ENCODE data around the gene WNT11. TPM values are rescaled to one million over a fixed set of nuclear protein-coding genes. Genes with fewer than 3 reads are reported as not detected.
"Not testable (repeated sequence)": the region's sequence is repeated elsewhere in the genome, so short reads cannot be mapped to it uniquely, and the experiment has no call there.

Gene WNT11
- total RNA-seq, 1 experiment from 2014 or later, result not detected

DNA sequence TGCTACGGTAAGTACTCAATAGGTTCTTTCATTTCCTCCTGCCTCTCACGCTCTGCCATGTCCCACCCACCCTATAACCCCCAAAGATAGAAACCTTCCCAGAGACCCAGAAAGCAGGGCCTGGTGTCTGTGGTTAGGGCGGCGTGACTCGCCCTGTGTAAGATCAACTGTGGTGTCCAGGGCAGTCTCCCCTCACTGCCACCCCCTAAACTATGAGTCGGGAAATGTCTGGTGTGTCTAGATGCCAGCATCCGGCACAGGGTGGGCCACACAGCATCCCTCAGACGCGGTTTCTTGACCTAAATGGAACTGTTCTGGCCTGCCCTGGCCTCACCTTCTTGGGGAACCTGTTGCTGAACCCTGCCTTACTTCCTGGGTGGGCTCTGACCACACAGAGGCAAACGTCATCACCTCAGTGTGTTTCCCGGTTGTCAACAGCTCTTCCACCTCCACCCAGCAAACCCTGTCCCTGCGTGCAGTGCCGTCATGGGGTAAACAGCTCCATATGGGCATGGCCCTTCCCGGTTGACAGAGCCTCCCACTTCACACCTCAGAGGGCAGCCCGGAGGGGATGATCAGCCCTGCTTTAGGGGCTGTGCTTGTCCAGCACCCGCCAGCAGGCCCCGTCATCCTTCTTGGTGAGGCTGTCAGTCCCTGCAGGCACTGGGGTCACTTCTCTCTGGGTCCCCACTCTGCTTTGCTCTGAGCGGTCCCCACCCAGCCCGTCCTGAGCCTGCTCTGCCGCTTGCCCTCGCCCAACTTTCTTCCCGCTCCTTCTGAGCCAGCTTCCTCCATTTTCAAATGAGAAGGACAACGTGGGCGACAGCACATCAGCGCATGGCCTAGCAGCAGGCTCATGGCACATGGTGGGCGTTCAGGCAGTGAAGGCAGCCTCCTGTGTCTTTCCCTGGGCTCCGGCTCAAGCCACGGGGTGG lies 6.0 kb downstream of the WNT11 start:
- Histone ChIP-seq H3K9me2 (ENCODE audit: insufficient read depth) (no peaks in the 10 kb centered on the region), H3K79me2 (ENCODE audit: low read depth) (no peaks in the 10 kb centered on the region), H3K9me3 (ENCODE audit: insufficient read depth, low read depth) (no peaks in the 10 kb centered on the region), H3K4me2 (no peak overlapping the region), H3F3A (ENCODE audit: insufficient read depth, low read depth) (0 out of 2 replicates have a peak, but pooled peaks cover 1% of the 10 kb centered on the region), H3K27ac (no peak overlapping the region), H3K4me3 (no peak overlapping the region), H3K4me1 (replicated peaks; ENCODE audit: insufficient read depth) (no peaks in the 10 kb centered on the region), H3K27me3 (ENCODE audit: insufficient read depth, low read depth) (0 out of 2 replicates have a peak, but pooled peaks cover 3% of the 10 kb centered on the region), H4K20me1 (ENCODE audit: insufficient read depth) (no peaks in the 10 kb centered on the region), H2AFZ (no peak overlapping the region), H3K36me3 (ENCODE audit: low read depth) (no peaks in the 10 kb centered on the region)
- POLR2A ChIA-PET (ENCODE audit: unreplicated experiment), result interaction anchor here (0.6 kb wide), 1 partner anchor 303 kb away, joined by 4 read pairs; no protein-coding TSS in a partner anchor
- TF ChIP-seq, protein P1, sequence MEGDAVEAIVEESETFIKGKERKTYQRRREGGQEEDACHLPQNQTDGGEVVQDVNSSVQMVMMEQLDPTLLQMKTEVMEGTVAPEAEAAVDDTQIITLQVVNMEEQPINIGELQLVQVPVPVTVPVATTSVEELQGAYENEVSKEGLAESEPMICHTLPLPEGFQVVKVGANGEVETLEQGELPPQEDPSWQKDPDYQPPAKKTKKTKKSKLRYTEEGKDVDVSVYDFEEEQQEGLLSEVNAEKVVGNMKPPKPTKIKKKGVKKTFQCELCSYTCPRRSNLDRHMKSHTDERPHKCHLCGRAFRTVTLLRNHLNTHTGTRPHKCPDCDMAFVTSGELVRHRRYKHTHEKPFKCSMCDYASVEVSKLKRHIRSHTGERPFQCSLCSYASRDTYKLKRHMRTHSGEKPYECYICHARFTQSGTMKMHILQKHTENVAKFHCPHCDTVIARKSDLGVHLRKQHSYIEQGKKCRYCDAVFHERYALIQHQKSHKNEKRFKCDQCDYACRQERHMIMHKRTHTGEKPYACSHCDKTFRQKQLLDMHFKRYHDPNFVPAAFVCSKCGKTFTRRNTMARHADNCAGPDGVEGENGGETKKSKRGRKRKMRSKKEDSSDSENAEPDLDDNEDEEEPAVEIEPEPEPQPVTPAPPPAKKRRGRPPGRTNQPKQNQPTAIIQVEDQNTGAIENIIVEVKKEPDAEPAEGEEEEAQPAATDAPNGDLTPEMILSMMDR (conservative IDR thresholded peaks at IDR 0.05), result no peak
- no peak for TF ChIP-seq EZH2 (IDR thresholded peaks at IDR 0.05; ENCODE audit: low read depth)
- CTCF ChIA-PET, result interaction anchor here (1.2 kb wide), 1 partner anchor 103 kb away, joined by 3 read pairs; no protein-coding TSS in a partner anchor
- no TSS peak for BruUV-seq (replicated peaks)
- intact Hi-C loops (cut with micrococcal nuclease; ENCODE audit: unreplicated experiment), result no loop called here
- no peak for DNase-seq

DNA sequence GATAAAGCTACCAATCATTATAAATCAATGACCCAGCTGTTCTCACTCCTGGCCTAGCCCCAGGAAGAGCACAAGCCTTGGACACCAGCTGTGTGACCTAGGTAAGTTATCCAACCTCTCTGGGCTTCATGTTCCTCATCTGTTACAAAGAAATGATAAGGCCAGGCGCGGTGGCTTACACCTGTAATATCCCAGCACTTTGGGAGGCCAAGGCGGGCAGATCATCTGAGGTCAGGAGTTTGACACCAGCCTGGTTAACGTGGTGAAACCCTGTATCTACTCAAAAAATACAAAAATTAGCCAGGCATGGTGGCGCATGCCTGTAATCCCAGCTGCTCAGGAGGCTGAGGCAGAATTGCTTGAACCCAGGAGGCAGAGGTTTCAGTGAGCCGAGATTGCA lies 7.6 kb downstream of the WNT11 start:
- H2AFZ ChIP-seq; BruUV-seq (replicated peaks); H3F3A ChIP-seq (ENCODE audit: insufficient read depth, low read depth); H3K36me3 ChIP-seq (ENCODE audit: low read depth); POLR2A ChIA-PET (ENCODE audit: unreplicated experiment); CTCF ChIA-PET; DNase-seq; H3K4me3 ChIP-seq; H3K4me1 ChIP-seq (replicated peaks; ENCODE audit: insufficient read depth); H3K4me2 ChIP-seq; H3K79me2 ChIP-seq (ENCODE audit: low read depth); H3K9me3 ChIP-seq (ENCODE audit: insufficient read depth, low read depth); intact Hi-C loops (cut with micrococcal nuclease; ENCODE audit: unreplicated experiment); H3K27me3 ChIP-seq (ENCODE audit: insufficient read depth, low read depth); H3K9me2 ChIP-seq (ENCODE audit: insufficient read depth); H3K27ac ChIP-seq; H4K20me1 ChIP-seq (ENCODE audit: insufficient read depth): not testable (repeated sequence)

DNA sequence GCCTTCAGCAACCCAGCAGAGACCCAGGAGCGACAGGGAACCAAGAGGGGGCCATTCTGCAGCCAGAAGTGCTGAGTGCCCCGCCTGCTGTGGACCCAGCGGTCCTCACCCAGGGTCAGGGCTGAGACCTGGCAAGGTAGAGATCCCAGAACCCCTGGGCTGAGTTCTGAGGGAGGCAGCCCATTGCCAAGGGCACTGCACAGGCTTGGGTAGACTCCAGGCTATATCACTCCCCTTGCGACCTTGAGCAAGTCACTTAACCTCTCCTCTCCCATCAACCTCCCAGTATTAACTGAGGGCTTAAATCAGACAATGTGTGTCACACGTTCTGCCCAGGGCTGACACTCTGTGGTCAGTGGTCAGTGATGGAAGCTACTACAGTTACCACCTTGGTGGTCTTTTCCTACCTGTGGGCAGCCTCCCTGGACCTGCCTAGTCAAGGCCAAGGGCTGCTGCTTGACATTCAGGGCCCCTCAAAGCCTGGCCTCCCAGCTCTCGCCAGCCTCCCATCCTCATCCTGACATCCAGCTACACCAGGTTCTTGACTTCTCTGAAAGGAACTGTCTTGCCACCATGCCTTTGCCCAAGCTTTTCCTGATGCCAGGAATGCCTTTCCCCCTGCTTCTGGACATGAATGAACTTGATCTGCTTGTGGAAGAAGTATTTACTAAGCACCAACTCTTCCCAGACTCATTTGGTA lies 8.2 kb downstream of the WNT11 start:
- CTCF ChIA-PET, result interaction anchor here (0.6 kb wide), 1 partner anchor 378 kb away, joined by 7 read pairs; no protein-coding TSS in a partner anchor

More for the DNA sequence above, 8.2 kb downstream of the WNT11 start:
- no peak for TF ChIP-seq EZH2 (IDR thresholded peaks at IDR 0.05; ENCODE audit: low read depth)
- TF ChIP-seq, protein P1 (conservative IDR thresholded peaks at IDR 0.05), result no peak
- no peak overlapping the region for H3K27ac ChIP-seq
- H3K36me3 ChIP-seq (ENCODE audit: low read depth), result no peaks in the 10 kb centered on the region
- no peaks in the 10 kb centered on the region for H3K4me1 ChIP-seq (replicated peaks; ENCODE audit: insufficient read depth)
- intact Hi-C loops (cut with micrococcal nuclease; ENCODE audit: unreplicated experiment), result no loop called here
- no peaks in the 10 kb centered on the region for H4K20me1 ChIP-seq (ENCODE audit: insufficient read depth)
- no peaks in the 10 kb centered on the region for H3K9me2 ChIP-seq (ENCODE audit: insufficient read depth)
- no peak for DNase-seq
- no peaks in the 10 kb centered on the region for H3K27me3 ChIP-seq (ENCODE audit: insufficient read depth, low read depth)
- POLR2A ChIA-PET (ENCODE audit: unreplicated experiment), result no interaction called here
- H3K9me3 ChIP-seq (ENCODE audit: insufficient read depth, low read depth), result no peaks in the 10 kb centered on the region
- no peak overlapping the region for H2AFZ ChIP-seq
- no TSS peak for BruUV-seq (replicated peaks)
- no peak overlapping the region for H3K4me3 ChIP-seq
- H3K4me2 ChIP-seq, result no peak overlapping the region
- H3K79me2 ChIP-seq (ENCODE audit: low read depth), result no peaks in the 10 kb centered on the region
- no peaks in the 10 kb centered on the region for H3F3A ChIP-seq (ENCODE audit: insufficient read depth, low read depth)

Measured in PC-9 (cell line).